Measurements from ENCODE around the gene CDCA8. TPM values are rescaled to one million over a fixed set of nuclear protein-coding genes. Genes with fewer than 3 reads are reported as not detected.

Gene CDCA8
- total RNA-seq, 1 experiment from 2014 or later, result 48.5 TPM

DNA sequence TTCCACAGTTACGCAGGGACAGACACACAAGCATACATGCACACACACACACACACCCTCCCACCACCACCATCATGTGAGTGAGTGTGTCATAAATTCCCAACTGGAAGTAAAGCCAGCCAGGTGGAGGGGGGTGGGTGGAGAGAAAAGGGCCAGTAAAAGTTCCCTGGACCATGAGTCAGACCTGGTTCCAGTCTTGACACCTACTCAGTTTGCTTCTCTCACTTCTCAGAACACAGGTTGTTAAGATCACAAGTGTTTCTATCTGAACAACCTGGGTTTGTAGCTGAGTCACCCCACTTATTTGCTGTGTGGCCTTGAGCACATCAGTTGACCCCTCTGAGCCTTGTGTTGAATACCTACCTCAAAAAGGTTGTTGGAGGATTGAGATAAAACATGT is 63.0 kb downstream of the CDCA8 start:
- no peak overlapping the region for H2AFZ ChIP-seq (ENCODE audit: low read length)
- H3K27me3 Mint-ChIP-seq (ENCODE audit: low read depth), result peaks cover 23% of the 10 kb centered on the region

More for the DNA sequence above, 63.0 kb downstream of the CDCA8 start:
- Histone ChIP-seq H3K18ac (ENCODE audit: insufficient read length, low read depth, low read length) (no peak overlapping the region), H3K9me3 (ENCODE audit: control insufficient read depth, low read depth, low read length) (no peaks in the 10 kb centered on the region), H3T11ph (ENCODE audit: low read length) (no peak overlapping the region), H2BK12ac (ENCODE audit: insufficient read length, low read depth, low read length) (no peak overlapping the region), H2BK5ac (ENCODE audit: insufficient read length, low read length) (no peak overlapping the region), H3K27me3 (ENCODE audit: insufficient read depth, low read length) (peaks cover 37% of the 10 kb centered on the region), H3K79me2 (ENCODE audit: insufficient read depth, low read length) (no peaks in the 10 kb centered on the region), H2BK15ac (ENCODE audit: low read depth, low read length) (no peak overlapping the region), H2BK20ac (ENCODE audit: low read depth, low read length, poor library complexity, severe bottlenecking) (no peak overlapping the region), H3K23ac (ENCODE audit: insufficient read length, low read depth, low read length) (no peak overlapping the region), H3K27ac (ENCODE audit: insufficient read length, low read depth, low read length) (no peak overlapping the region), H2AK5ac (ENCODE audit: insufficient read length, low read length) (no peak overlapping the region), H2BK120ac (ENCODE audit: low read depth, low read length, poor library complexity, severe bottlenecking) (no peak overlapping the region), H4K20me1 (ENCODE audit: control insufficient read depth, insufficient read depth, insufficient read length) (no peaks in the 10 kb centered on the region), H3K14ac (ENCODE audit: insufficient read depth, low read length) (no peak overlapping the region), H3K4ac (ENCODE audit: low read depth, low read length) (no peak overlapping the region), H3K79me1 (ENCODE audit: insufficient read depth, low read depth, low read length, poor library complexity, severe bottlenecking) (no peaks in the 10 kb centered on the region), H3K56ac (ENCODE audit: insufficient read length, low read depth, low read length) (no peak overlapping the region), H3K9ac (ENCODE audit: extremely low read depth, insufficient read length, low read length) (no peak overlapping the region), H4K8ac (replicated peaks; ENCODE audit: insufficient read length, low read depth, low read length) (no peak overlapping the region), H3K4me1 (ENCODE audit: insufficient read depth, low read length) (no peaks in the 10 kb centered on the region; the same call in 1 of the 2 replicates), H4K5ac (ENCODE audit: insufficient read length, low read depth, low read length) (no peak overlapping the region), H3K23me2 (ENCODE audit: insufficient read length, low read depth, low read length, poor library complexity, severe bottlenecking) (no peaks in the 10 kb centered on the region), H4K91ac (ENCODE audit: insufficient read length, low read depth, low read length) (no peak overlapping the region), H3K4me2 (ENCODE audit: insufficient read depth, insufficient read length, low read length) (no peak overlapping the region)
- H3K36me3 Mint-ChIP-seq (ENCODE audit: insufficient read depth in 1 of 3, low read depth in 3 of 3), result peaks cover 0 to 1% (median 0%) of the 10 kb centered on the region in 3 experiments; a peak in 1 of 7 replicates
- H3K9me3 Mint-ChIP-seq, result peaks cover 0 to 2% of the 10 kb centered on the region in 2 experiments; a peak in 2 of 5 replicates
- peaks cover 4 to 6% of the 10 kb centered on the region in 2 experiments; a peak in 2 of 4 replicates for H3K4me1 Mint-ChIP-seq
- H3K27ac Mint-ChIP-seq, result no peak overlapping the region
- H3K4me3 Mint-ChIP-seq, result no peak overlapping the region
- TF ChIP-seq, protein P1, sequence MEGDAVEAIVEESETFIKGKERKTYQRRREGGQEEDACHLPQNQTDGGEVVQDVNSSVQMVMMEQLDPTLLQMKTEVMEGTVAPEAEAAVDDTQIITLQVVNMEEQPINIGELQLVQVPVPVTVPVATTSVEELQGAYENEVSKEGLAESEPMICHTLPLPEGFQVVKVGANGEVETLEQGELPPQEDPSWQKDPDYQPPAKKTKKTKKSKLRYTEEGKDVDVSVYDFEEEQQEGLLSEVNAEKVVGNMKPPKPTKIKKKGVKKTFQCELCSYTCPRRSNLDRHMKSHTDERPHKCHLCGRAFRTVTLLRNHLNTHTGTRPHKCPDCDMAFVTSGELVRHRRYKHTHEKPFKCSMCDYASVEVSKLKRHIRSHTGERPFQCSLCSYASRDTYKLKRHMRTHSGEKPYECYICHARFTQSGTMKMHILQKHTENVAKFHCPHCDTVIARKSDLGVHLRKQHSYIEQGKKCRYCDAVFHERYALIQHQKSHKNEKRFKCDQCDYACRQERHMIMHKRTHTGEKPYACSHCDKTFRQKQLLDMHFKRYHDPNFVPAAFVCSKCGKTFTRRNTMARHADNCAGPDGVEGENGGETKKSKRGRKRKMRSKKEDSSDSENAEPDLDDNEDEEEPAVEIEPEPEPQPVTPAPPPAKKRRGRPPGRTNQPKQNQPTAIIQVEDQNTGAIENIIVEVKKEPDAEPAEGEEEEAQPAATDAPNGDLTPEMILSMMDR (conservative IDR thresholded peaks at IDR 0.05), result no peak
- no peak for DNase-seq
- no CpG with 5 or more reads among the region's 1 CpG for WGBS (ENCODE audit: extremely low coverage, insufficient read length, low lambda C conversion rate)
